Hematopoietic multipotent progenitor cell treated with erythropoietin and hydrocortisone succinate and interleukin-3 and kit ligand, for 15 days (in vitro differentiated cells): ENCODE measurements around the gene THSD4.
"Not testable (repeated sequence)": the region's sequence is repeated elsewhere in the genome, so short reads cannot be mapped to it uniquely, and the experiment has no call there.

ENCODE experiments used
- DNase-seq: peaks from one replicate; pipeline ENCODE4 v3.0.0-alpha.2; 2015; ENCODE audit warnings: low spot score

The THSD4 gene

DNA sequence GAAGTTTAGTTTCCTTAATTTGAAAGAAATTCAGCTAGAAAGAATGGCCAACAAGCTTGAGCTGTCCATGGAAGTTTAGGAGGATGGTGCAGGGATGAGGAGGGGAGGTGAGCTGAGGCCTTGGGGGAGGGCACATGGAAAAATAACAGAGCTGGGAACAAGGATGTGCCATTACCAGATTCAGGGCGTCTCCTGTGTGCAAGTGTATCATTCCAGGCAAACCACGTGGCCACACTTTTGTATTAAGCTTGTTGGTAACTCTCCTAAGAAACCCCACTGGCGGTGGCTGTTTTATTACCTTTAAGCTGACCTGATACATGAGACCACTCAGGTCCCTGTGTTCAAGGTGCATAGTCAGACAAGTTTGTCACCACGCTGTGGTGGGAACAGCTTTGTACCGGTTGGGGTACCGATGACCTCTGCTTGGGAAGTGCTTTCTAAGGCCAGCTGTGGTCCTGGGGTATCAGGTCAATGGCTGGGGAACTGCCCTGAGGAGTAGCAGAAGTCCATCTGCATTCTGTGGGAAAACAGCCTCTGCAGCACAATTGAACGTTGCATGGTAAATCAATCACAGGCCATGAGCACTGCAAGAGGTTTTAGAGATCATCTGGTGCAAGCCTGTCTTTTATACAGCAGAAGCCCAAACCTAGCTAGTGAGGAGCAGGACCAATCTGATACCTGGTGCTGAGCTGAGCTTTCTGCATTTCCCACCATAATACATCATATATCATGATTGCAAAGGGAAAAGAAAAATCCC, 235.5 kb downstream of the THSD4 start:
- no peak for DNase-seq

GRCh38 chr15:71352125-71352524, 236.9 kb downstream of the THSD4 start:
- no peak for DNase-seq

DNA sequence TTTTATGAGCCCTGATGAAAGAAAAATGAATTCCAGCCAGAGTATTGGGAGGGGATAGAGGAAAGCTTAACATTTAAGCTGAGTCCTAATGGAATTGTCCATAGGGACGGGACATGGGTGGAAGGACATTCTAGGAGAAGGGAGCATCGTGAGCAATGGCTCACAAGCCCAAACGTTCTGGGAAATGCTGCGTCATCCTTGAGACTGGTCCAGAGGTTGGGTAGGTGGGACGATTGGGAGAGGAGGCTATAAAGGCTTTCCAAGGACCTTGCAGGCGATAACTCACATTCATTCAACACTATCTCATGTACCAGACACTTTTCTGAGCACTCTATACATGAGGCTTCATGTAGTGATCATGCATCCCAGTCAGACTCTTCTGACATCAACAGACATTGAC, 237.5 kb downstream of the THSD4 start:
- DNase-seq: no peak

GRCh38 chr15:71353171-71353570, 237.9 kb downstream of the THSD4 start:
- DNase-seq: no peak

GRCh38 chr15:71355268-71355667, 240.0 kb downstream of the THSD4 start:
- DNase-seq: no peak

- no peak for DNase-seq
These were observed 242.1 kb downstream of the THSD4 start for GRCh38 chr15:71357321-71357732.

DNA sequence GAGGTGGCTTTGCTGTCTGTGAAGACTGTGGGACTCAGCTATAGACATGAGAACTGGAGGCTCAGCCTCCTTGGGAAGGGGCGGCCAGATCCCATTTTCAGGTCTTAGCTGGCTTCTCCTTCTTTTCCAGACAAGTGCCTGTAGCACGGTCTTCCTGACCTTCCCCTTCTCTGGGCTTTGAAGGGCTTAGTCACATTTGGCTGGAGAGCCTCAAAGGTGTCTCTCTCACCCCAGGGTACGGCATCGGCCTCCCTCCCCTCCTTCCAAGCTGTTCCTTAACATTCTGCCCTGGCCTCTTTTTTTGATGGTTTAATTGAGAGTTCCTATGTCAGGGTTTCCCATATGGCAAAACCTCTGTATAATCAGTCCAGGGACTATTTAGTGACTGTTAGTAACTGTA, 242.7 kb downstream of the THSD4 start:
- no peak for DNase-seq

GRCh38 chr15:71359246-71359645, 244.0 kb downstream of the THSD4 start:
- no peak for DNase-seq

GRCh38 chr15:71362556-71362955, 247.3 kb downstream of the THSD4 start:
- DNase-seq: no peak

DNA sequence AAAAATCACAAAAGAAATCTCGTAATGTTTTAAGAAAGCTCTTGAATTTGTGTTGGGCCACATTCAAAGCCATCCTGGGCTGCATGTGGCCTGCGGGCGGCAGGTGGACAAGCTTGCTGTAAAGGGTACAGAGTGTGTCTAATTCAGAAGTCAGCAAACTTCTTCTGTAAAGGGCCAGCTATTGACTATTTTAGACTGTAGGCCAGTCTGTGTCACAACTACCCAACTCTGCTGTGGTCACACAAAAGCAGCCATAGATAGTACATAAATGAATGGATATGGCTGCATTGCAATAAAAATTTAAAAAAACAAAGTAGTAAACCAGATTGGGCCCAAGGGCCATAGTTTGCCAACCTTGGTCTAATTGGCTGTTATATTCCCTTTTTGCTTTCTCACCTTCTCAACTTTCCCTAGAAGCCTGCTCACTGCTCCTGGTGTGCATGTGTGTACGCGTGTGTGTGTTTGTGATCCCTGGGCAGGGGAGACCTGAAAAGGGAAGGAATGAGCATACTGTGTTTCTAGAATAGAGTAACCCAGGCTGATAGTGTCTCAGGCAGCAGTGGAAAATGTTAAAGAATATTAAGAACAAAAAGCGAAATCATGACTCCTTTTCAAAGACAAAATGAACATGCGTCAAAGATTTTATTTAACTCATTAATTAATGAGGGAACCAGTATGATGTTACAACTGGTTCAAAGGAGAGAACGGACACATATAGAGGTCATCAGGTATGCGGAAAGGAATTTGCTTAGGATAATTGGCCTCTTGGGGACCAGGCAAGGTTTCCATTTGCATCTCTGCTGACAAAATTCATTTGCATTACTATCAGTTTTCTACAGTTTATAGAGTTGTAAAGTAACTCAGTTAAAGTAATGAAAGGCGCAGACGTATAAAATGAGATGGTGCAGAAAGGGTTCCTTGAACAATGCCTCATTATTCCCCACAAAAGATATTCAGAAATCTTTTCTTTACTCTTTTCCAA, 248.0 kb downstream of the THSD4 start:
- DNase-seq: no peak

DNA sequence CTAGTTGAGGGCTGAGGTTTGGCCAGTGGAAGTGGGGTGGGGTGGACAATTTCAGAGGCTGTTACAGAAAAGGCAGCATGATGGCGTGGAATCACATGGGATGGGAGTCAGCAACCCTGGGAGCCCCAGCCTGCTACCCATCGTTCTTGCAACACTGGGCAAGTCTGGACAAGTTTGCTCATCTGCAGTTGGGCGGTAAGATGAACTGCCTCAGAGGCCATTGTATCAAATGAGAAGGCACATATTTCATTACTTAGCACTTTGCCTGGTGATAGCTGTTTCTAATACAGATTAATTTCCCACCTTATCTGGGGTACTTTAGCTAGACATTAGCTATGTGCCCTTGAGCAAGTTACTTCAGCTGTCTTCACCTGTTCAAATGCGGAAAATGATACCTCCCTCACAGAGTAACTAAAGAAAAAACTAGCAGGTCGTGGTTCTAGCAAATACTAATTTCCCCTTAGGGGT, 248.9 kb downstream of the THSD4 start:
- DNase-seq: no peak

- no peak for DNase-seq
These were observed 251.3 kb downstream of the THSD4 start for GRCh38 chr15:71366522-71366921.

DNA sequence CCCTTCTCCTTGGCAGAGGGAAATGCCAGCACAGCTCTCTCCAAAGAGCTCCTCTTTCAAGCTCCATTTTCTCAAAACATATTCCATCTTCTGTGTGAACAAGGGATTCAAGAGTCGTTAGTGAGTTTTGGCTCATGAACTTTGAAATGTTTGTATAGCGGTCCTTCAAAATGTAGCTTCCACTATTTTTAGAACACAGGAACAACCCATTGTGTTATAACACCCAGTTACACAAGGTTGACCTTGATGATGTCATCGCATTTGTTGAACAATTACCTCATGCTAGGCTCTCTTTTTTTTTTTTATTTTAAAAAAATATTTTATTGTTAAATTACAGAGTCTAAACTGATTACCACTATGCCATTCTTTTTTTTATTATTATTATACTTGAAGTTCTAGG, 251.7 kb downstream of the THSD4 start:
- no peak for DNase-seq

DNA sequence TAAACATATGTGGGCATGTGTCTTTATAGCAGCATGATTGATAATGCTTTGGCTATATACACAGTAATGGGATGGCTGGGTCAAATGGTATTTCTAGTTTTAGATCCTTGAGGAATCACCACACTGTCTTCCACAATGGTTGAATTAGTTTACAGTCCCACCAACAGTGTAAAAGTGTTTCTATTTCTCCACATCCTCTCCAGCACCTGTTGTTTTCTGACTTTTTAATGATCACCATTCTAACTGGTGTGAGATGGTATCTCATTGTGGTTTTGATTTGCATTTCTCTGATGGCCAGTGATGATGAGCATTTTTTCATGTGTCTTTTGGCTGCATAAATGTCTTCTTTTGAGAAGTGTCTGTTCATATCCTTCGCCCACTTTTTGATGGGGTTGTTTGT, 252.5 kb downstream of the THSD4 start:
- not testable (repeated sequence) for DNase-seq

DNA sequence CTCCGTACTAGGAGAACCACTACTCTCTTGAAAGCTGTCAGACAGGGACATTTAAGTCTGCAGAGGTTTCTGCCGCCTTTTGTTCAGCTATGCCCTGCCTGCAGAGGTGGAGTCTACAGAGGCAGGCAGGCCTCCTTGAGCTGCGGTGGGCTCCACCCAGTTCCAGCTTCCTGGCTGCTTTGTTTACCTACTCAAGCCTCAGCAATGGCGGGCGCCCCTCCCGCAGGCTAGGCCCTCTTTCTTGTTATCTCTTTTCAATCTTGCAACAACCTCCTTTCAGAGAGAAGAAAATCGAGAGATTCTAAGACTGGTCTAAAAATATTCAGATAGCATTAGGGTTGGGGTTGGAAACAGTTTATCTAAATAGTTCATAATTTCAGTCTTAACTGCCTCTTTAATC, 257.5 kb downstream of the THSD4 start:
- not testable (repeated sequence) for DNase-seq

GRCh38 chr15:71373917-71374316, 258.6 kb downstream of the THSD4 start:
- no peak for DNase-seq

DNA sequence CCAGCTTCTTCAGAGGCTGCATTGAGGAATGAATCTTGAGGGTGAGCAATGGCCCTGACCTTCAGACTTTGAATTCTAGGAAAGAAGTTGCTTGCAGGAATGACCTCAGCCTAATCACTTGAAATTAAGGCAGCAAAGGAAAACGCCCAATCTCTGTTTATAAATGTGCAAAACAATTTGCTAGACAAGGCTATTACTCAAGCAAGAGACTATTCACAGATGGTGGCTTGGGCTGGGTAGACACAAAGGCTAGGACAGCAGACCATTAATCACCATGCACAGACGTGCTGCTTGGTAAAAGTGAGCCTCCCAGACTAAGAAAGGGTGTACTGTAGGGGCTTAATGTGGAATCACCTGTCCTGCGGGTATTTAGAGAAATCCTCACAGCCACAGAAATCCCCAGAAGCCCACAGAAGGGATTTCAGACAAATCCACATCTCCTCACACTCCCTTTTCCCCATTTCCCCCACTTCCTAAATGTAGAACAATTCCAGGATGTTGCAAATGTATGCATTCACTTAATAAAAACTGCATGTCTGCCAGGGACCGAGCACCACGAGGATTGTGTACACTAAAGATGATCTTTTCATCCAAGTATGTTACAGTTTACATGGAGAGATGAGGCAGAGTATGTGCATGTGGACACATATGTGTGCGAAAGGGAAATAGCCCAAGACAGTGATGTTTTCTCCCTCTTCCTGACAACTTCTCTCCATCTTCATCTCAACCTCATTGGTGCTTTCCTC, 259.5 kb downstream of the THSD4 start:
- no peak for DNase-seq

DNA sequence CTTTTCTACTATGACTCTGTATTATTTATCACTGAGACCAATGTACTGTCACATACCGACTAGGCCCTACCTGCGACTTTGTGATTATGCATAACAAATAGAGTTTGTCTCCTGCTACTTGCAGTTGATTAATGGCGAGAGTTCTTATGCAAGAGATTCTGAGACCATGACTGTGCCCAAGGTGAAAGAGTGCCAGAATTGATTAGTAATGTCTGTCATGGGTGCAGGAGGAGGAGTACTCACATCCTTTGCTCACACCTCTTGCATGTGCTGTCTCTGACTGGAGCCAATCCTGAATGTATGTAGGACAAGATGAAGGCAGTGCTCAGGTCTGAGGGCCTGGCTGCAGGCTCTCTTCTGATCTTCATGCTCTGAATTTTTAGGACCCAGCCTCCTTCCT, 260.7 kb downstream of the THSD4 start:
- DNase-seq: no peak

GRCh38 chr15:71379893-71380292, 264.6 kb downstream of the THSD4 start:
- no peak for DNase-seq

DNA sequence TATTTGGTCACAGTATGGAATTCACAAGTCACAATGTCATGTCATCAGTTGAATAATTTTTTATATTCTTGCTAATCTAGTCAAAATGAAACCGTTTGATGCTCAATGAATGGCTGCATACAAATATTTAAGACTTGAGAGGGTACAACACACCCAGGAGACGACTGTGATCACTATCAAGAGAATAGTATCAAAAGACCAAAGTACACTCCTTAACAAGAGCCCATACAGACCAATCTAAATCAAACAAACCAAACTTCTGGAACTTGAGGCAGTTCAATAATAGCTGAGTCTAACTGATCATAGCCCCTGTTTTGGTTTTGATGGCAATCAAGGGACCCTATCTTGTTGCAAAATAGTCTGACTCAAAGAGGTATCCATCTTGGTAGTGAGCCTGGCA, 265.1 kb downstream of the THSD4 start:
- no peak for DNase-seq

- DNase-seq: no peak
These were observed 269.2 kb downstream of the THSD4 start for GRCh38 chr15:71384501-71384900.

GRCh38 chr15:71385026-71385425, 269.8 kb downstream of the THSD4 start:
- DNase-seq: no peak
